SU-DHL-6 (cell line): Measurements from ENCODE around the gene AVPR2.

Experiments
- EZH2phosphoT487 ChIP-seq: fragments of 200-600 bp; sonication (generic), shearing (Covaris generic); conservative IDR thresholded peaks from 2 replicates; pipeline ENCODE4 v1.6.1; 2018; ENCODE audit warnings: mild to moderate bottlenecking, antibody characterized with exemption, low read length, moderate library complexity, mixed read lengths
- TF ChIP-seq, protein P1 (sequence below): fragments of 200-600 bp; sonication (generic); IDR thresholded peaks from one replicate; pipeline ENCODE4 v1.5.1; 2017; ENCODE audit warnings: antibody characterized with exemption, mild to moderate bottlenecking, low read length, moderate library complexity; ENCODE audit not compliant: insufficient read depth, poor library complexity, severe bottlenecking

GRCh38 chrX:153933748-153934147, 29.3 kb downstream of the AVPR2 start:
- TF ChIP-seq, protein P1, sequence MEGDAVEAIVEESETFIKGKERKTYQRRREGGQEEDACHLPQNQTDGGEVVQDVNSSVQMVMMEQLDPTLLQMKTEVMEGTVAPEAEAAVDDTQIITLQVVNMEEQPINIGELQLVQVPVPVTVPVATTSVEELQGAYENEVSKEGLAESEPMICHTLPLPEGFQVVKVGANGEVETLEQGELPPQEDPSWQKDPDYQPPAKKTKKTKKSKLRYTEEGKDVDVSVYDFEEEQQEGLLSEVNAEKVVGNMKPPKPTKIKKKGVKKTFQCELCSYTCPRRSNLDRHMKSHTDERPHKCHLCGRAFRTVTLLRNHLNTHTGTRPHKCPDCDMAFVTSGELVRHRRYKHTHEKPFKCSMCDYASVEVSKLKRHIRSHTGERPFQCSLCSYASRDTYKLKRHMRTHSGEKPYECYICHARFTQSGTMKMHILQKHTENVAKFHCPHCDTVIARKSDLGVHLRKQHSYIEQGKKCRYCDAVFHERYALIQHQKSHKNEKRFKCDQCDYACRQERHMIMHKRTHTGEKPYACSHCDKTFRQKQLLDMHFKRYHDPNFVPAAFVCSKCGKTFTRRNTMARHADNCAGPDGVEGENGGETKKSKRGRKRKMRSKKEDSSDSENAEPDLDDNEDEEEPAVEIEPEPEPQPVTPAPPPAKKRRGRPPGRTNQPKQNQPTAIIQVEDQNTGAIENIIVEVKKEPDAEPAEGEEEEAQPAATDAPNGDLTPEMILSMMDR, result no peak
- no peak for TF ChIP-seq EZH2phosphoT487
